Pancreas (tissue), 10 donors: Measurements from ENCODE around the gene SMIM3. TPM values are rescaled to one million over a fixed set of nuclear protein-coding genes. Genes with fewer than 3 reads are reported as not detected.
A peak's percentile ranks its signal among the peaks of the same experiment; 100 is the strongest.

Experiments
- ATAC-seq, 4 donors: fragments of 200-7000 bp; cut with Tn5 transposase; one replicate each; pipeline versions ENCODE4 v1.8.0 to v1.9.1; 2020; ENCODE audit warnings: mild to moderate bottlenecking in 4 of 4, moderate library complexity in 4 of 4
- DNase-seq, 6 donors: peaks; one replicate each; pipeline ENCODE4 v3.0.0-alpha.2; 2020
- FAIRE-seq: peaks from 2 replicates; lab custom pipeline; 2012; peaks lifted over from hg19 to GRCh38; lab: Jason Lieb, UNC
- H3K27ac ChIP-seq, 4 donors: fragments of 200-600 bp; sonication (generic); 1 replicate in 3 of 4; 2 replicates in 1 of 4; pipeline versions ENCODE4 v1.5.0 to v1.8.0; 2020
- H3K27me3 ChIP-seq, 4 donors: fragments of 200-600 bp; one replicate each; pipeline ENCODE4 v1.8.0; 2021
- H3K36me3 ChIP-seq, 3 donors: fragments of 200-600 bp; sonication (generic) in 1 of 3; one replicate each; pipeline versions ENCODE4 v1.5.0 to v1.8.0; 2020 to 2021
- H3K4me1 ChIP-seq, 3 donors: fragments of 200-600 bp; one replicate each; pipeline ENCODE4 v1.8.0; 2021
- H3K4me3 ChIP-seq, 4 donors: fragments of 200-600 bp; sonication (generic) in 2 of 4; one replicate each; pipeline versions ENCODE4 v1.5.0 to v1.8.0; 2020 to 2021
- H3K9me3 ChIP-seq, 4 donors: fragments of 200-600 bp; one replicate each; pipeline ENCODE4 v1.8.0; 2021
- WGBS, 2 donors: extraction: QIAGEN DNeasy Blood & Tissue Kit; methylation state at CpG; one replicate each; pipeline ENCODE4 v1.1.7; 2013; 5-methylcytosine and 5-hydroxymethylcytosine counted together
- intact Hi-C, 3 donors: fragments of 100-400 bp; cut with DNase I; formaldehyde crosslinking; loops; one replicate each; pipeline versions ENCODE4 v1.11.1 to v1.14.2; 2022
- polyA plus RNA-seq, 2 donors: library from polyadenylated mRNA; stranded (reverse); fragments of 200-250 nt; gene quantifications; one replicate each; pipeline ENCODE4 v1.2.3, GENCODE V29; 2013
- total RNA-seq, 6 donors: library from RNA; stranded (reverse); fragmentation: NEBNext Ultra II Directional in 4 of 6; extraction: Animal tissue kit (Norgen Biotek cat#: 25700) in 4 of 6; gene quantifications; one replicate each; pipeline versions ENCODE4 v1.2.1 to v1.2.4, GENCODE V29; 2021 to 2023
- TF ChIP-seq, protein P1 (sequence below), 4 donors: fragments of 200-600 bp; sonication (generic) in 3 of 4; IDR thresholded peaks; one replicate each; pipeline versions ENCODE4 v1.5.0 to v1.8.0; 2021; ENCODE audit warnings: antibody characterized with exemption in 4 of 4
- donor health status: healthy with polysubstance abuse.
- donor health status: DM: no; HTN: no; CAD: no; lungs with moderate emphysema.
- donor health status: DM: no; HTN: no; CAD: no.
- donor health status: control.
- donor health status: control.
- donor health status: Bipolar disorder and iron deficiency.
- donor health status: DM: yes; HTN: yes; CAD: no.
- donor health status: DM: no; HTN: no; CAD: no.
- donor health status: DM: no; HTN: no; CAD: no.
- donor health status: DM: yes; HTN: yes; CAD: no.

Gene SMIM3
- total and polyA plus RNA-seq, 8 donors: 9.7 to 33.1 (median 13.2) TPM

- TF ChIP-seq, protein P1, sequence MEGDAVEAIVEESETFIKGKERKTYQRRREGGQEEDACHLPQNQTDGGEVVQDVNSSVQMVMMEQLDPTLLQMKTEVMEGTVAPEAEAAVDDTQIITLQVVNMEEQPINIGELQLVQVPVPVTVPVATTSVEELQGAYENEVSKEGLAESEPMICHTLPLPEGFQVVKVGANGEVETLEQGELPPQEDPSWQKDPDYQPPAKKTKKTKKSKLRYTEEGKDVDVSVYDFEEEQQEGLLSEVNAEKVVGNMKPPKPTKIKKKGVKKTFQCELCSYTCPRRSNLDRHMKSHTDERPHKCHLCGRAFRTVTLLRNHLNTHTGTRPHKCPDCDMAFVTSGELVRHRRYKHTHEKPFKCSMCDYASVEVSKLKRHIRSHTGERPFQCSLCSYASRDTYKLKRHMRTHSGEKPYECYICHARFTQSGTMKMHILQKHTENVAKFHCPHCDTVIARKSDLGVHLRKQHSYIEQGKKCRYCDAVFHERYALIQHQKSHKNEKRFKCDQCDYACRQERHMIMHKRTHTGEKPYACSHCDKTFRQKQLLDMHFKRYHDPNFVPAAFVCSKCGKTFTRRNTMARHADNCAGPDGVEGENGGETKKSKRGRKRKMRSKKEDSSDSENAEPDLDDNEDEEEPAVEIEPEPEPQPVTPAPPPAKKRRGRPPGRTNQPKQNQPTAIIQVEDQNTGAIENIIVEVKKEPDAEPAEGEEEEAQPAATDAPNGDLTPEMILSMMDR (IDR thresholded peaks at IDR 0.05): no peak
- ATAC-seq (no peak), DNase-seq (no peak), FAIRE-seq (no peak)
- H3K4me3 ChIP-seq: no peak overlapping the region
- H3K27me3 ChIP-seq: no peaks in the 10 kb centered on the region
- H3K9me3 ChIP-seq: no peaks in the 10 kb centered on the region
- peaks cover 0 to 17% (median 0%) of the 10 kb centered on the region in 3 donors for H3K36me3 ChIP-seq
- WGBS, 2 donors: 87 to 96% methylated on average over 2 of the region's 2 CpGs
- peaks cover 0 to 8% (median 4%) of the 10 kb centered on the region in 3 donors for H3K4me1 ChIP-seq
- intact Hi-C loops: loop anchor here in 1 of 3 donors (10.0 kb wide), 1 partner anchor 50 kb away; the partner anchor contains the start of gene IRGM
- H3K27ac ChIP-seq: no peak overlapping the region
These were observed 16.4 kb downstream of the SMIM3 start for GRCh38 chr5:150794927-150795326.

DNA sequence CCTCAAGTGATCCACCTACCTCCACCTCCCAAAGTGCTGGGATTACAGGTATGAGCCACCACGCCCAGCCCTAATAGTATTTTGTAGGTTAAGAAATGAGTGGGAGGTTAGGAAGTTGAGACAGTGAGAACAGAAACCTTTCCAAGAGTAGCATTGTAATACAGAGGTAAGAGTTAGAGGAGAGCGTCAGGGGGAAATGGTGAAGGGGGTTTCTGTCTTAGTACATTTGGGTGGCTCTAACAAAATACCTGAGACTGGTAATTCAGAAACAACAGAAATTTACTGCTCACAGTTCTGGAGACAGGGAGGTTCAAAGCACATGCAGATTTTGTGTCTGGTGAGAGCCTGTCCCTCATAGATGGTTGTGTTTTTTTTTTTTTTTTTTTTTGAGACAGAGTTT lies 18.8 kb downstream of the SMIM3 start:
- Histone ChIP-seq H3K9me3 (no peaks in the 10 kb centered on the region), H3K27ac (no peak overlapping the region), H3K36me3 (peaks cover 0 to 17% (median 0%) of the 10 kb centered on the region in 3 donors), H3K27me3 (no peaks in the 10 kb centered on the region), H3K4me3 (no peak overlapping the region), H3K4me1 (peaks cover 0 to 4% (median 0%) of the 10 kb centered on the region in 3 donors)
- DNase-seq (no peak), FAIRE-seq (no peak), ATAC-seq (no peak)
- 96 to 97% methylated on average over 2 of the region's 2 CpGs for WGBS, 2 donors
- TF ChIP-seq, protein P1 (IDR thresholded peaks at IDR 0.05): no peak
- intact Hi-C loops: loop anchor here in 1 of 3 donors (10.0 kb wide), 1 partner anchor 47 kb away; the partner anchor contains the start of gene IRGM

- H3K27ac ChIP-seq: peak overlapping the region in 1 of 4 donors; percentile 30
- H3K4me3 ChIP-seq: peak overlapping the region in 3 of 4 donors; percentile 14 to 40 (median 26)
- no peaks in the 10 kb centered on the region for H3K9me3 ChIP-seq
- peaks cover 0 to 6% (median 0%) of the 10 kb centered on the region in 3 donors for H3K36me3 ChIP-seq
- DNase-seq (peak in 2 of 6 donors; percentile 34 to 40), FAIRE-seq (peak; percentile 81), ATAC-seq (peak; percentile 81 to 96 (median 94))
- WGBS, 2 donors: 5 to 6% methylated on average over 15 of the region's 15 CpGs
- no peaks in the 10 kb centered on the region for H3K4me1 ChIP-seq
- TF ChIP-seq, protein P1 (IDR thresholded peaks at IDR 0.05): peak; percentile 11 to 51 (median 34)
- H3K27me3 ChIP-seq: no peaks in the 10 kb centered on the region
- intact Hi-C loops: no loop called here
These were observed 22.8 kb downstream of the SMIM3 start for GRCh38 chr5:150801117-150801927.

- Histone ChIP-seq H3K27me3 (no peaks in the 10 kb centered on the region), H3K4me3 (no peak overlapping the region), H3K9me3 (no peaks in the 10 kb centered on the region), H3K36me3 (no peaks in the 10 kb centered on the region), H3K4me1 (no peaks in the 10 kb centered on the region), H3K27ac (no peak overlapping the region)
- TF ChIP-seq, protein P1 (IDR thresholded peaks at IDR 0.05): no peak
- DNase-seq (no peak), FAIRE-seq (no peak), ATAC-seq (no peak)
- 95 to 99% methylated on average over 6 of the region's 6 CpGs for WGBS, 2 donors
- intact Hi-C loops: no loop called here
These were observed 25.8 kb downstream of the SMIM3 start for GRCh38 chr5:150804388-150804787.

DNA sequence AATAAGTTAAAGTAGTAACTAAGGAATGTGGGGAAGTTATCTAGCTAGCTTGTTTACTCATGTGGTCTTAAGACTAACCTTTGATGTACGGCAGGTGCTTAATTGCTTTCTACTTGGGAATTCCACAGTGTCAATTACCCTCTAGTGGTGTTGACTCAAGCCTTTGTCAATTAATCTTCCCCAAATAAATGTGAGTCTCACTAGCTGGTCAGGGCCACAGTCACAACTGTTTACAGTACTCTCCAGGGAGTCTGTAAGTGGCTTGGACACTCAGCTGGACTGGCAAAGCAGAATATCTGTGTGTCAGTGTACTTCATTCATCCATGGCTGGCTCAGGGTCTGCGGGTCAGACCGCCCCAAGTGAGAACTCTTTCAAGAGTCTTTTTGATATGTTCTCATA lies 30.8 kb downstream of the SMIM3 start:
- DNase-seq: no peak
- H3K36me3 ChIP-seq: no peaks in the 10 kb centered on the region
- intact Hi-C loops: no loop called here
- ATAC-seq: no peak
- no peak overlapping the region for H3K27ac ChIP-seq
- no peak for FAIRE-seq
- no peaks in the 10 kb centered on the region for H3K4me1 ChIP-seq
- H3K4me3 ChIP-seq: no peak overlapping the region
- TF ChIP-seq, protein P1 (IDR thresholded peaks at IDR 0.05): no peak
- no peaks in the 10 kb centered on the region for H3K9me3 ChIP-seq
- H3K27me3 ChIP-seq: no peaks in the 10 kb centered on the region
- WGBS, 2 donors: 81 to 87% methylated on average over 3 of the region's 3 CpGs
